BJ (cell line): Measurements from ENCODE around the gene CADM3. TPM values are rescaled to one million over a fixed set of nuclear protein-coding genes. Genes with fewer than 3 reads are reported as not detected.

Source experiments
- CTCF ChIA-PET: fragments of 350-600 bp; formaldehyde crosslinking; extraction: SDS; loops from one replicate; lab custom pipeline; 2021; ENCODE audit warnings: antibody characterized with exemption, inconsistent platforms; lab: Yijun Ruan, JAX
- POLR2A ChIA-PET: fragments of 300-600 bp; sonication (Branson Sonifier 250); formaldehyde crosslinking; extraction: SDS; loops from one replicate; lab custom pipeline; 2021; ENCODE audit warnings: antibody characterized with exemption; lab: Charles Lee
- DNase-seq: peaks from one replicate; pipeline ENCODE4 v3.0.0-alpha.2; 2011; ENCODE audit warnings: low read depth
- H3K27me3 ChIP-seq: 2 replicates; pipeline ENCODE4 v1.6.0; 2011; ENCODE audit warnings: low read length; ENCODE audit not compliant: control insufficient read depth, insufficient read depth
- H3K36me3 ChIP-seq: 2 replicates; pipeline ENCODE4 v1.5.1; 2011; ENCODE audit warnings: low read length; ENCODE audit not compliant: control insufficient read depth, insufficient read depth
- H3K4me3 ChIP-seq: 2 replicates; pipeline ENCODE4 v1.5.1; 2011; ENCODE audit warnings: low read depth, mild to moderate bottlenecking, control low read depth, low read length
- polyA plus RNA-seq: library from polyadenylated mRNA; depleted of rRNA; stranded (reverse); fragments of >200 nt; gene quantifications from 2 replicates; pipeline ENCODE4 v1.2.3, GENCODE V29; 2011
- TF ChIP-seq, protein P1 (sequence below): IDR thresholded peaks from 2 replicates; pipeline ENCODE4 v1.5.1; 2011; ENCODE audit warnings: low read depth, mild to moderate bottlenecking, control low read depth, inconsistent platforms, low read length, moderate library complexity; ENCODE audit not compliant: insufficient read depth

CADM3 gene
- polyA plus RNA-seq, 1 experiment: 0.07 TPM

DNA sequence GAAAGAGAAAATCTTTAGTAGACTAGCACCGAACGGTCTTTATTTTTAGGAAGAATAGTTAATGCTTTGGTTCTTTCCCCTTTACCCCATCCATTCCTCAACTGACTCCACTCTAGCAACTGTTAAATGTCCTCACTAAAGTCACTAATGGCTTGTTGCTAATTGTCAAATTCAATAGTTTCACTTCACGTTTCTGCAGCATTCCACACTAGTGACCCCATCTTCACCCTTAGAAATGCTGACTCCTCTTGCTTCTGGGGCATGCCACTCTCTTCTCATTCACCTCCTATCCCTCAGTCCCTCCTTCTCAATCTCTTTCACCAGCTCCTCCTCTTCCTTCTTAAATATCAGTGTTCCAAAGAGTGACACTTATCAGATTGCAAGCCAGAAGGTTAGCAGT lies 19.4 kb upstream of the CADM3 start:
- no peak for DNase-seq

DNA sequence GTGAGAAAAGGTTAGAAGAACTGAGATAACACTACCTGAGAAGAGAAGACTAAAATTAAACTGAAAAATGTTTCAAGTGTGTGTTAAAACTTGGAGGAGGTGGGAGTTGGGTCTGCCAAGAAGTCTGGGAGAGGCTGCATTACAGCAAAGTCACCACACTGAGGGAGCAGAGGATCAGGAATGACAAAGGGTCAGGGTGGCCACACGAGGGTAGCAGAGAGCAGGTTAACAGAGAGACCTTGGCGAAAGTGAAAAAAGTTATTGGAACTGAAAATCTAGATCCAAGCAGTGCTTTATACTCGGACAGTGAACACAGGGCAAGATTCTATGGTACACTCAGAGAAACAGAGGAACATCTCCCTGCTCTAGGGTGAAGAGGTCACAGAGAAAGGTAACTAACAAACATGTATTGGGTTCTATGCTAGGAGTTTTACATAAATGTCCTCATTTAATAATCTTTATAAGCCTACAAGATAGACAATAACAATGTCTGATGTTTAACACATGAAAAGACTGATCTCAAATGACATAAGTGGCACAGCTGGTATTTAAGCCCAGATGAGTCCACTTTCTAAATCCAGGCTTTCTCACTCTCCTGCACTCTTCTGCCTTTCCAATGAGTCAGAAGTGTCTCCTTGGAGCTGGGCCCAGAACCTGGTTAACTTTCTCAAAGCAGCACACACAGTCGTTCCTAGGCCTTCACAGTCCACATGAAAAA lies 10.3 kb upstream of the CADM3 start:
- no peak overlapping the region for H3K4me3 ChIP-seq
- no peaks in the 10 kb centered on the region for H3K36me3 ChIP-seq
- peak; percentile 57 for DNase-seq
- TF ChIP-seq, protein P1, sequence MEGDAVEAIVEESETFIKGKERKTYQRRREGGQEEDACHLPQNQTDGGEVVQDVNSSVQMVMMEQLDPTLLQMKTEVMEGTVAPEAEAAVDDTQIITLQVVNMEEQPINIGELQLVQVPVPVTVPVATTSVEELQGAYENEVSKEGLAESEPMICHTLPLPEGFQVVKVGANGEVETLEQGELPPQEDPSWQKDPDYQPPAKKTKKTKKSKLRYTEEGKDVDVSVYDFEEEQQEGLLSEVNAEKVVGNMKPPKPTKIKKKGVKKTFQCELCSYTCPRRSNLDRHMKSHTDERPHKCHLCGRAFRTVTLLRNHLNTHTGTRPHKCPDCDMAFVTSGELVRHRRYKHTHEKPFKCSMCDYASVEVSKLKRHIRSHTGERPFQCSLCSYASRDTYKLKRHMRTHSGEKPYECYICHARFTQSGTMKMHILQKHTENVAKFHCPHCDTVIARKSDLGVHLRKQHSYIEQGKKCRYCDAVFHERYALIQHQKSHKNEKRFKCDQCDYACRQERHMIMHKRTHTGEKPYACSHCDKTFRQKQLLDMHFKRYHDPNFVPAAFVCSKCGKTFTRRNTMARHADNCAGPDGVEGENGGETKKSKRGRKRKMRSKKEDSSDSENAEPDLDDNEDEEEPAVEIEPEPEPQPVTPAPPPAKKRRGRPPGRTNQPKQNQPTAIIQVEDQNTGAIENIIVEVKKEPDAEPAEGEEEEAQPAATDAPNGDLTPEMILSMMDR: peak; percentile 97
- POLR2A ChIA-PET: interaction anchor here (0.6 kb wide), 1 partner anchor 60 kb away, joined by 5 read pairs; no protein-coding TSS in a partner anchor
- CTCF ChIA-PET: interaction anchor here (0.6 to 5.9 kb wide), 35 partner anchors 9 to 732 kb away, joined by 3 to 110 read pairs (median 4); no protein-coding TSS in a partner anchor
- no peaks in the 10 kb centered on the region for H3K27me3 ChIP-seq

More for the DNA sequence above, 19.4 kb upstream of the CADM3 start:
- no peaks in the 10 kb centered on the region for H3K27me3 ChIP-seq
- H3K4me3 ChIP-seq: no peak overlapping the region
- TF ChIP-seq, protein P1: no peak
- ChIA-PET POLR2A (no interaction called here), CTCF (interaction anchor here (0.6 to 3.9 kb wide), 5 partner anchors 9 to 58 kb away, joined by 3 to 13 read pairs (median 5); no protein-coding TSS in a partner anchor)
- H3K36me3 ChIP-seq: no peaks in the 10 kb centered on the region

DNA sequence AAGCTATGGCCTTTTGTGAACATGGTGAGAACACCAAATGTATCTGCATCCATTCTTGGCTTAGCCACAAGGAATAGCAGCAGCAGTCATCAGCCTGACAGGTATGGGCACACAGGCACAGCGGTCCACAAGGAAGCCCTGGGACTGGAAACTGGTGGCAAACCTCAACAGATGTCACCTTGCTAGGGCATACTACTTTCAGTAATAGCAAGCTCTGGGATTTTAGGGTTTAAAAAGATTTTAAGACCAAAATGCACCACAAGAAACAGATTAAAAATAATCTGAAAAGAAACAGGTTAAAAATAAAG lies 9.7 kb upstream of the CADM3 start:
- no peak for DNase-seq
- no peaks in the 10 kb centered on the region for H3K36me3 ChIP-seq
- ChIA-PET POLR2A (interaction anchor here (0.6 kb wide), 1 partner anchor 59 kb away, joined by 5 read pairs; no protein-coding TSS in a partner anchor), CTCF (interaction anchor here (0.6 to 5.9 kb wide), 28 partner anchors 8 to 731 kb away, joined by 3 to 110 read pairs (median 4); no protein-coding TSS in a partner anchor)
- no peaks in the 10 kb centered on the region for H3K27me3 ChIP-seq
- no peak overlapping the region for H3K4me3 ChIP-seq
- TF ChIP-seq, protein P1: no peak

DNA sequence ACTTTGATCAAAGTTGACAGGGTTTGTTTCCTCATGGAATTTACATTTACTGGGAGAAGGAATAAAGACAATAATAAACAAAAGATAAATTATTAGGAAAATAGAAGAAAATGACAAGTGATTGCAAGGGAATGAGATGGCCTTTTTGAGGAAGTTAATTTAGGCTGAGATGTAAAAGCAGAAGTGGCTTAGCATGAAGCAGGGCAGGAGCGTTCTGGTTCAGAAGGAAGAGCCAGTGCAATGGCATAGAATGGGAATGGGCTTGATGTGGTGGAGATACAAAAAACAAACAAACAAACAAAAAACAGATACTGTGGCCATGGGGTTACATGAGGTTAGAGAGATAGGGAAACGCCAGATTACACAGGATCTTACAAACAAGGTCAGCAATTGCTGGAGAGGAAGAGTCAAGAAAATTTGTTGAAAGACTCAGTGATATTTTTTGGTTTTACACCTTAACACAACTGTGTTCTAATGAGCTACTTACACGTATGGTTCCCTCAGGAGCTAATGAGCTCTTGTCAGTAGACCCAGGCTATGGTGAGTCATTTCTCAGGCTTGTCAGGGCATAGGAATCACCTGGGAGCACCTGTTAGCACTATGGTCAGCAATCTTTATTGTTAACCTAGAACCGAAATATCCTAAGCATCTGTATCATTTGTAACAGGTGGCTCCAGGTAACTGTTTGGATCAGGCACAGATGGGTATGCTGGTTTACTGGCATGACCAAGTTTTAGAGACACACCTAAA lies 8.7 kb upstream of the CADM3 start:
- POLR2A ChIA-PET: no interaction called here

More for the DNA sequence above, 8.7 kb upstream of the CADM3 start:
- Histone ChIP-seq H3K27me3 (no peaks in the 10 kb centered on the region), H3K4me3 (no peak overlapping the region), H3K36me3 (no peaks in the 10 kb centered on the region)
- CTCF ChIA-PET: interaction anchor here (1.1 to 5.9 kb wide), 5 partner anchors 7 to 729 kb away, joined by 3 to 110 read pairs (median 4); no protein-coding TSS in a partner anchor
- DNase-seq: no peak
- TF ChIP-seq, protein P1: no peak
